Stimulated activated CD4-positive, alpha-beta T cell treated with anti-CD3 and anti-CD28 coated beads, Interleukin-15, amount 100 ng/mL, for 1 hour (primary cell): ENCODE results near the gene YWHAB.

ENCODE experiments used
- DNase-seq, 2 donors: peaks; one replicate each; pipeline ENCODE4 v3.0.0-alpha.2; 2020; ENCODE audit warnings: low read depth in 1 of 2, low spot score in 1 of 2

The YWHAB gene

DNA sequence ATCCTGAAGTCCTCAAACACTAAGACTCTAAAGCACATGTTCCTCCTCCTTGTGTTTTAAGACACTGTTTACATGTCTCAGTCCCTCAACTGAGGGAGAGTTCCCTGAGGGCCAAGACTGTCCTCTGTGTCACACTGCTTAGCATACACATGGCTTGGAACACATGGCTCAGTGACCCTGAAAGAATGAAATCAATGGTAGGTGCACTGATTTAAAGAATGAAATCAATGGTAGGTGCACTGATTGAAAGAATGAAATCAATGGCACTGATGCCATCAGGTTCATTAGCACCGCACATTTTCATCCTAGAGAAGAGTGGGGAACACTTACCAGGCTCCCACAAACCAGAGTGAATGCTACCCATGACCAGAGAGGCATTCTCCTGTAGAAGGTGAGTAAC lies 64.9 kb downstream of the YWHAB start:
- DNase-seq: no peak

DNA sequence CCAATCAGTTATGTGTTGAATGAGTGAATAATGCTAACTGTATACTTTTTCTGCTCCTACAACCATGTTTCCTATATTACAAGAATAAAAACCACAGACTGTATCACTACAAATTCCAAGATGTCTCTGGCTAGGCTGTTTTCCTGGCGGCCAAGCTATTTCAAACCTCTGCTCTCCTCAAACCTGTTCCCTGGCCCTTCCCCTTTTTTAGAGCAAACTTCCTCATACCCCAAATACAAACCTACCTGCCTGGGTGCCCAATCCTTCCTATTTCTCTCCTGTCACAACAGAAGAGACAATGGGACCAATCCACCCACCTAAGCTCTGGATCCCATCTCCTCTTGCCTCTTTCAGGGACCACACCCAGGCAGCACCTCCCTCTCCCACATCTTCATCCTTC lies 67.2 kb downstream of the YWHAB start:
- DNase-seq: no peak

DNA sequence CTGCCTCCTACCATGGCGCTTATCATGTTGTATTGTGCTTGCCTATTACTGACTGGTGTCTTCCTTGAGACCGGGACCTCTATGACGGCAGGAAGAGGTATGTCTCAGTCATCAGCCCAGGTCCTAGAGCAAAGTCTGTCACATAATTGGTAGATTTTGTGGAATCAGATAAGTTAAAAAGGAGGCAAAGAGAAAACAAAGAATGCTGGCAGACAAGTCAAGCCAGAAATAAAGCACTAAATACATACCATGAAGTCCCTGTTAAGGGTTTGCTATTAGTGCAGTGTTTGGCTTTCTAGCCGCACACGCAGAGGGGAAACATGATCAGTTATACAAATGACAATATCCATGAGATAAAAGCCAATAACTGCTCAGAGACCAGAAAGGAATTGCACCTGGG lies 68.7 kb downstream of the YWHAB start:
- no peak for DNase-seq

DNA sequence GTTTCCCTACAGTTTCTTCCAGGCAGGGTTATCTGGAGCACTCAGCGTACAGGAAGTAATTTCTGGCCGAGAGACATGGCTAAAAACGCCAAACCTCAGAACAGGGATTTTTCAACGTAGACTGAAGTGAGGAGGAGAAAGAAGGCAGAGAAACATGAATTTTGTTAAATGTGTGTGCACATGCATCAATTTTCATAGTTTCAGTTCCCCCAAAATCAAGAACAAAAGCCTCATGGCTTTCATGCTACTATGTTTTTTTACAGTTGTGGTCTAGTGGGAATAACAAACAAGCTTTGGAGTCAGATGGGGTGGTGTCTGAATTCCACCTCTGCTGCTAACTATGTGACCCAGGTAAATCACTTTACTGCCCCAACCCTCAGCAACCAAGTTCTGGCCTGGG lies 69.8 kb downstream of the YWHAB start:
- DNase-seq: no peak

DNA sequence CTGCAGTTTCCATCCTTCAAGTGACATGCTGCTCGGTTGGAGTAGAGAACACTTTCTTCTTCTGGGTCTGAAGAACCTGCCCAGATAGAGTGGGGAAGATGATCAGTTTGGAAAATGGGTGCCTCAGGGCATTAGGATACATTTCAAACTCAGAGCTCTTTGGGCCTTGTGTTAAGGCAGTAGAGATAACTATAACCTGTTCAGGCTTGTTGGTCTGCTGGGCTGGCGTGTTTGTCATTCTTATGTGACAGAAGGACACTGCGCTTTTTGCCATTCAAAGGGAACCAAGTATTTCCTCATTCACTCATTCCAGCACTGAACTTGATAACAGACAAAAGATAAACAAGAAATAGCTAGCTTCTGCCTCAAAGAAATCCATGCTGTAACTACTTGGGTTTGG lies 70.9 kb downstream of the YWHAB start:
- DNase-seq: no peak
